ENCODE measurements around the gene THADA.

THADA gene

DNA sequence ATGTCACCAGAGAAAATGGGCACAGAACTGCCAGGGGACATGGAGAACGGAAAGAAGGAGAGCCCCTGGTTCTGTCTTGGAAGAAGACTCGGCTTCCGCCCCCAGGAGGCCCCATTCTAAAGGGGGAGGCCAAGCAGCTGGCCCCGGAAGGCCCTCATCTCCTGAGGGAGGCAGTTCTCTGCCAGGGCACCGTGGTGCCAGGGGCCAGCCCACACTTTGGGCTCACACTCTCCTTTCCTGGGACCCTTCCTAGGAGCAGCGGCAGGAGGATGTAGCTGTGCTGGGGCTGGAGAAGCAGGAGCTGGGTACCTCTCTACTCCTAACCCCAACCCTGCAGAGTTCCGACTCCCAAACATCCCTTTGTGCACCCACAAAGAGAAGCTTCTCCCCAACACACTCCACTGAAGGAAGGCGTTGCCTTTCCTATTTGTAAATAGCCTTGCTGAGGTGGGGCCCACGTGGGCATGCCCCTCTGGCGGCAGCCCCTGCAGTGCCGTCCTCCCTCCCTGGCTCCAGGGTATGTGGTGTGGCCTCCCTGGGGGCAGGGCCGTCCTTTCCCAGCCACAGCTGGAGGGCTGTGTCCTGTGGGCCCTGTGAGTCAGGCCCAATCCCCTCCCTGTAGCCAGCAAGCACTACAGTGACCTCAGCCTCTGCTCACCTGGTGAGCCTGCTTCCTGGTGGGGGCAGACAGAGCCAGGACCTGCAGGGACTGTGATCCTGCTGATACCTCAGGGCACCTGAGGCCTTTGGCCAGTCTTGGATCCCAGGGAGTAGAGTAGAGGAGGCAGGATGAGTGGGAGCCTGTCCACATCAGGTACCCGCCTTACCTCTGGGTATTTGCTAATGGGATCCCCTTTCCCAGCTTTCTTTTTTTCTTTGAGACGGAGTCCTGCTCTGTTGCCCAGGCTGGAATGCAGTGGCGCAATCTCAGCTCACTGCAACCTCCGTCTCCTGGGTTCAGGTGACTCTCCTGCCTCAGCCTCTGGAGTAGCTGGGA is 396.0 kb downstream of the THADA start:
- 68 to 75% methylated on average over 12 to 15 of the region's 16 CpGs for WGBS, 2 experiments (ENCODE audit: insufficient coverage in 2 of 2)
- no peak overlapping the region for H3K27ac ChIP-seq (ENCODE audit: low read depth, low read length, severe bottlenecking)

DNA sequence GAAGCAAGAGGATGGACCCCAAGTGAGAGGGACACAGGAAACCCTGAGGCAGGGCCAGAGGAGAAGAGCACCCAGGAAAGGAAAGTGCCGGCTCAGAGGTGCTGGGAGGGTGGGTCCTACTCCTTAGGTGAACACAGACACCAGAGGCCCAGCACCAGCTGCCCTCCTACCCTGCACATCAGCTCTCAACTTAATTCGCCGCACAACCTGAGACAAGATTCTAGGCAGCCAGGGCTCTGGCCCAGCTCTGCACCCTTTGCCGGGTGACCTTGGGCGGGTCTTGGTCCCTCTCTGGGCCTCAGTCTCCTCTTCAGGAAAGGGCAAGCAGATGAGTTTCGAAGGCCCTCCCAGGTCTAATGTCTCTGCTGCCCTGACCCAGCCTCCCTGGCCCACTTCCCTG is 397.6 kb downstream of the THADA start:
- Histone ChIP-seq H3K27ac (ENCODE audit: low read depth, low read length, severe bottlenecking) (no peak overlapping the region), H3K9me3 (ENCODE audit: control insufficient read depth, low read length) (no peaks in the 10 kb centered on the region), H3K36me3 (ENCODE audit: control insufficient read depth, insufficient read depth, low read length) (no peaks in the 10 kb centered on the region), H3K4me1 (ENCODE audit: control insufficient read depth, insufficient read depth, low read length, poor library complexity, severe bottlenecking) (peaks cover 8% of the 10 kb centered on the region), H3K4me3 (ENCODE audit: extremely low read depth, insufficient read depth, low read length, poor library complexity, severe bottlenecking) (no peak overlapping the region)
- WGBS, 2 experiments (ENCODE audit: insufficient coverage in 2 of 2): 97 to 98% methylated on average over 4 to 5 of the region's 6 CpGs

More for the DNA sequence above, 396.0 kb downstream of the THADA start:
- Histone ChIP-seq H3K9me3 (ENCODE audit: control insufficient read depth, low read length) (no peaks in the 10 kb centered on the region), H3K36me3 (ENCODE audit: control insufficient read depth, insufficient read depth, low read length) (no peaks in the 10 kb centered on the region), H3K4me1 (ENCODE audit: control insufficient read depth, insufficient read depth, low read length, poor library complexity, severe bottlenecking) (peaks cover 8% of the 10 kb centered on the region), H3K4me3 (ENCODE audit: extremely low read depth, insufficient read depth, low read length, poor library complexity, severe bottlenecking) (no peak overlapping the region)

GRCh38 chr2:43197588-43197896 is 398.3 kb downstream of the THADA start:
- Histone ChIP-seq H3K4me1 (ENCODE audit: control insufficient read depth, insufficient read depth, low read length, poor library complexity, severe bottlenecking) (peaks cover 8% of the 10 kb centered on the region), H3K36me3 (ENCODE audit: control insufficient read depth, insufficient read depth, low read length) (no peaks in the 10 kb centered on the region), H3K4me3 (ENCODE audit: extremely low read depth, insufficient read depth, low read length, poor library complexity, severe bottlenecking) (no peak overlapping the region), H3K27ac (ENCODE audit: low read depth, low read length, severe bottlenecking) (no peak overlapping the region), H3K9me3 (ENCODE audit: control insufficient read depth, low read length) (no peaks in the 10 kb centered on the region)
- 78 to 86% methylated on average over 3 to 4 of the region's 5 CpGs for WGBS, 2 experiments (ENCODE audit: insufficient coverage in 2 of 2)

DNA sequence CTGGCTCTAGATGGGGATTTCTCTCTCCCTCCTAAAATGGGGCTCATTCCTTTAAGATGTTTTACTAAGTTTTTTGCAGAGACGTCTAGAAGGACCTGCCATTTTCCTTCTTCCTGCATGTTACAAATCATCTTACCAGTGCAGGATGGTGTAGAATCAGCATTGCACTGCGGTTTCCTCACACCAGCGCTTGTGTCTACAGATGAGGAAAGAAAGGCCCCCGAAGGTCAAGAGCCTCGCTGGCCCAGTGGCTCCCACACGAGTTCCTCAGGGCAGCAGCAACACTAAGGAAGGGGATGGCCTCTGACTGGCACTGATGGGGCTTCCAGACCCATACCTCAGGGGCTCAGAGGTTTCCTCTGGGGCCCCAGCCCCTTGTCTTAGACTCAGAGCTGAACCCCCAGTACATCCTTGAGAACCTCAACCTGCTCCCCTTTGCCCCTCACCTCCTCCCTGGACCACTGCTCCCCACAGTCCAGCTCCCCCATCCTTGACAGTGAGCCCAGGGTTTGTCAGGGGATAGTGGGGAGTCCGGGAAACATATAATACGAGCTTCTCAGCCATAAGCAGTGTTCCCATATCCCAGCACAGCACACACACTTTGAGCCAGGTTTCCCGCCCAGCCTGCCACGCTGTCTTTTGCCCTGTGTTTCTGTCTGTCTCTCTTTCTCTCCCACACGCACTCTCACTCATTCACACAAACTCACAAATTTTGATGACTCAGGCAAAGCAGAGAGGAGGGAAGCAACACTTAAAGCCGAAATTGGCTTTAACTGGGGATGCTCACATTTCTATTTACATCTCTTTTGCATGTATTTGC is 398.9 kb downstream of the THADA start:
- peaks cover 8% of the 10 kb centered on the region for H3K4me1 ChIP-seq (ENCODE audit: control insufficient read depth, insufficient read depth, low read length, poor library complexity, severe bottlenecking)
- H3K36me3 ChIP-seq (ENCODE audit: control insufficient read depth, insufficient read depth, low read length): no peaks in the 10 kb centered on the region
- no peak overlapping the region for H3K4me3 ChIP-seq (ENCODE audit: extremely low read depth, insufficient read depth, low read length, poor library complexity, severe bottlenecking)
- WGBS, 2 experiments (ENCODE audit: insufficient coverage in 2 of 2): 88 to 93% methylated on average over 8 to 11 of the region's 12 CpGs
- H3K9me3 ChIP-seq (ENCODE audit: control insufficient read depth, low read length): no peaks in the 10 kb centered on the region
- H3K27ac ChIP-seq (ENCODE audit: low read depth, low read length, severe bottlenecking): no peak overlapping the region

- Histone ChIP-seq H3K4me1 (ENCODE audit: control insufficient read depth, insufficient read depth, low read length, poor library complexity, severe bottlenecking) (peaks cover 4% of the 10 kb centered on the region), H3K4me3 (ENCODE audit: extremely low read depth, insufficient read depth, low read length, poor library complexity, severe bottlenecking) (no peak overlapping the region), H3K9me3 (ENCODE audit: control insufficient read depth, low read length) (no peaks in the 10 kb centered on the region), H3K36me3 (ENCODE audit: control insufficient read depth, insufficient read depth, low read length) (no peaks in the 10 kb centered on the region), H3K27ac (ENCODE audit: low read depth, low read length, severe bottlenecking) (no peak overlapping the region)
- 80 to 91% methylated on average over 9 of the region's 13 CpGs for WGBS, 2 experiments (ENCODE audit: insufficient coverage in 2 of 2)
Measured at GRCh38 chr2:43194121-43194869, 401.5 kb downstream of the THADA start.

DNA sequence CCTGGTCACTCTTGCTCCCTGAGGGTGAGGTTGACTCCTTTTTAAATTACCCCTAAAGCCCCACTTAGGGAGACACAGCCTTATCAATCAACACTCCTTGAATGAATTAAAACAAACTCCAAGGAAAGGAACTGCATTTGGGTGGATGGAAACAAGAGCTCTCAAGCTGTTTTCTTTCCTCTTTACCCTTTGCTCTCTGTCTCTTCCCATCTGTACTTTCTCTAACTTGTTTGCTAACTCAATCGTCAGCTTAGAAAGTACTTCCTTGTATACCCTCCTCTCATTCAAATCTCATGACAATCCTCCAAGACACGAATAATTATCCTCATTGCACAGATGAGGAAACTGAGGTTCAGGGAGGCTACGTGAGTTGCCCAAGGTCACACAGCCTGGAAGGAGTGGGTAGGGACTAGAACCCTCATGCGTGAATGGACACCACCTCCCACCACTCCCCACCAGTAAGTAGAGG is 402.2 kb downstream of the THADA start:
- H3K36me3 ChIP-seq (ENCODE audit: control insufficient read depth, insufficient read depth, low read length): no peaks in the 10 kb centered on the region
- H3K4me3 ChIP-seq (ENCODE audit: extremely low read depth, insufficient read depth, low read length, poor library complexity, severe bottlenecking): no peak overlapping the region
- WGBS, 2 experiments (ENCODE audit: insufficient coverage in 2 of 2): 78 to 88% methylated on average over 1 to 3 of the region's 4 CpGs
- H3K27ac ChIP-seq (ENCODE audit: low read depth, low read length, severe bottlenecking): no peak overlapping the region
- H3K4me1 ChIP-seq (ENCODE audit: control insufficient read depth, insufficient read depth, low read length, poor library complexity, severe bottlenecking): peaks cover 4% of the 10 kb centered on the region
- H3K9me3 ChIP-seq (ENCODE audit: control insufficient read depth, low read length): no peaks in the 10 kb centered on the region

DNA sequence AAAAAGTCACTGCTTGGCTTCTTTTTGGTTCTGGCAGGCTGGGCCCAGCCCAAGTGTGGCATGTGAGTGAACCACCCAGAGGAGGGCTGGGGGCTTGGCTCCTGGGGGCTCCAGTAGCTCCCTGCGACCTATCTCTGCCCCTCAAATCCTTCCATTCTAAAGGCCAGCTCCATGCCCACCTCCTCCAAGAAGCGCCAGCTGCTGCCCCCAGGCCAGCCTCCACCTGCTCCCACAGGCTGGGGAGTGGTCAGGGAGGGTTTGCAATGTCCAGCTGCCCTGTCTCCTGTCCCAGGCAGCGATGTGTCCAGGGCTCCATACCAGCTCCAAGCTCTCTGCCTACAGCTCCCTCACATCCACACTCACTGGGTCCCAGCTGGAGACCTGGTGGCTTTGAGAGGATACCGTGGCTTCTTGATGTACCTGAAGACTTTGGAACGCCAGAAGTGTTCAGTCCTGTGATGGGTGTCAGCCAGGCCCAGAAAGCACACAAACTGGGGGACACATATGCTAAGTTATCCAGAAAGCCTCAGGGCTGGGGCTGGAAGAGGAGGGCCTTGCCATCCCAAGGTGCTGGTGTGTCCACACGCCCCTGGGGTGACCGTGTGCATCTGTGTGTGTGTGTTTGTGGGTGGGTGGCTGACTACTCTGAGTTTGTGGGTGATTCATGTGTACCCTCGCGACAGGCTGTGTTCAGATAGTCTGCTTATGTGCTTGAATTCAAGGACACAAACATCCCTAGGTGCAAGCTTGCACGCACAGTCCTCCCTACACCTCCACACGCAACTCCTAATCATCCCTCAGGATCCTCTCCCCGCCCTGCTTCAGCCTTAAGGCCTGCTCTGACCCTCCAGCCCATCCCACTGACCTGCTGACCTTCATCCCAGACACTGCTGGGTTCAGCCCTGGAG is 402.8 kb downstream of the THADA start:
- Histone ChIP-seq H3K4me1 (ENCODE audit: control insufficient read depth, insufficient read depth, low read length, poor library complexity, severe bottlenecking) (peaks cover 4% of the 10 kb centered on the region), H3K36me3 (ENCODE audit: control insufficient read depth, insufficient read depth, low read length) (no peaks in the 10 kb centered on the region), H3K27ac (ENCODE audit: low read depth, low read length, severe bottlenecking) (no peak overlapping the region), H3K9me3 (ENCODE audit: control insufficient read depth, low read length) (no peaks in the 10 kb centered on the region), H3K4me3 (ENCODE audit: extremely low read depth, insufficient read depth, low read length, poor library complexity, severe bottlenecking) (no peak overlapping the region)
- WGBS, 2 experiments (ENCODE audit: insufficient coverage in 2 of 2): 87 to 89% methylated on average over 4 to 10 of the region's 12 CpGs

GRCh38 chr2:43191947-43192516 is 403.8 kb downstream of the THADA start:
- H3K27ac ChIP-seq (ENCODE audit: low read depth, low read length, severe bottlenecking): no peak overlapping the region

DNA sequence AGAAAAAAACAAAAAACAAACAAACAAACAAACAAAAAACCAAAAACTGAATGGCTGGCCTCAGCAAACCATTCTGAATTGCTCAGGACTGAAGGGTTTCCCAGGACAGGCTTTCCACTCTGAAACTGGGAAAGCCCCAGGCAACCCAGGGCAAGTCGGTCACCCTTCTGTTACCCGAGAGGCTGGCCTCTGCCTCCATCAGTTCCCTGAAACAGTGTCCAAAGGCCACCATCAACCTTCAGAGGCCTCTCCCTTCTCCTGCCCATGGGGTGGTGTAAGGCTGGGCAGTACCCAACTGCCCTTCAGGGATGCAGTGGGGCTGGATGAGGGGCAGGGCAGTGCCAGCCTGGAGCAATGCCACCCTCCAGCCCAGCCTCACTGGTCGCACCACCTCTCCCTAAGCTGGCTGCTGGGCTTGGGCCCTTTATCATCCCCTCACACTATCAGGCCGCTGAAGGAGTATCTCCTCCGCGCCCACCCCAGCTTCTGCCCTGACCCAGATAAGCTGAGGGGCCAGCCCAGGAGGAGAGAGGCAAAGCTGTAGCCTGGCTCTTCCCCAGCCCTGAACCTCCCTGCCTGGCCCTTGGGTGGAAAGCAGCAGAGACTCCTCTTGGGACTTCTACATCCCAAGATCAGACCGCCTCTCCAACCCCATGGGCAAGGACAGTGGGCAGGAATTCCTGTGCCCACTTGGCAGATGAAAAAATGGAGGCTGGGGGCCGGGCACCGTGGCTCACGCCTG is 405.4 kb downstream of the THADA start:
- 82 to 88% methylated on average over 2 to 7 of the region's 10 CpGs for WGBS, 2 experiments (ENCODE audit: insufficient coverage in 2 of 2)
- Histone ChIP-seq H3K4me3 (ENCODE audit: extremely low read depth, insufficient read depth, low read length, poor library complexity, severe bottlenecking) (no peak overlapping the region), H3K9me3 (ENCODE audit: control insufficient read depth, low read length) (no peaks in the 10 kb centered on the region), H3K36me3 (ENCODE audit: control insufficient read depth, insufficient read depth, low read length) (no peaks in the 10 kb centered on the region), H3K4me1 (ENCODE audit: control insufficient read depth, insufficient read depth, low read length, poor library complexity, severe bottlenecking) (peaks cover 10% of the 10 kb centered on the region), H3K27ac (ENCODE audit: low read depth, low read length, severe bottlenecking) (no peak overlapping the region)

More at GRCh38 chr2:43191947-43192516, 403.8 kb downstream of the THADA start:
- 75 to 100% methylated on average over 1 to 2 of the region's 3 CpGs for WGBS, 2 experiments (ENCODE audit: insufficient coverage in 2 of 2)
- Histone ChIP-seq H3K4me1 (ENCODE audit: control insufficient read depth, insufficient read depth, low read length, poor library complexity, severe bottlenecking) (peaks cover 5% of the 10 kb centered on the region), H3K9me3 (ENCODE audit: control insufficient read depth, low read length) (no peaks in the 10 kb centered on the region), H3K36me3 (ENCODE audit: control insufficient read depth, insufficient read depth, low read length) (no peaks in the 10 kb centered on the region), H3K4me3 (ENCODE audit: extremely low read depth, insufficient read depth, low read length, poor library complexity, severe bottlenecking) (no peak overlapping the region)
